HepG2 (cell line): ENCODE data around the gene CNNM4. TPM values are rescaled to one million over a fixed set of nuclear protein-coding genes. Genes with fewer than 3 reads are reported as not detected.

Experiments used
- AGO2 ChIP-seq: fragments of 200-400 bp; formaldehyde crosslinking; optimal IDR thresholded peaks from 2 replicates; pipeline ENCODE3; 2017; ENCODE audit warnings: mild to moderate bottlenecking, low read depth, low read length, moderate library complexity
- AHDC1 ChIP-seq: sonication (generic); formaldehyde crosslinking; IDR thresholded peaks from 2 replicates; pipeline ENCODE4 v1.5.1; 2020; ENCODE audit warnings: mild to moderate bottlenecking, missing genetic modification reagents, borderline replicate concordance
- CBX1 ChIP-seq: IDR thresholded peaks from one replicate; pipeline ENCODE4 v1.6.1; 2016; ENCODE audit warnings: antibody characterized with exemption, low read depth
- CHD2 ChIP-seq: IDR thresholded peaks from 2 replicates; pipeline ENCODE4 v1.6.1; 2011; ENCODE audit warnings: low read depth, low read length, improper control_type of control experiment
- CSRNP2 ChIP-seq: sonication (generic); formaldehyde crosslinking; conservative IDR thresholded peaks from 2 replicates; pipeline ENCODE4 v1.8.0; 2022; ENCODE audit warnings: low read depth, missing genetic modification reagents
- FLYWCH1 ChIP-seq: sonication (generic); formaldehyde crosslinking; IDR thresholded peaks from 2 replicates; pipeline ENCODE4 v1.8.1; 2023; ENCODE audit warnings: mild to moderate bottlenecking, missing genetic modification reagents
- FOXO1 ChIP-seq: sonication (generic); formaldehyde crosslinking; IDR thresholded peaks from 2 replicates; pipeline ENCODE4 v1.4.0; 2020; ENCODE audit warnings: missing genetic modification reagents
- GATA4 ChIP-seq: sonication (generic); IDR thresholded peaks from 2 replicates; pipeline ENCODE4 v1.6.1; 2016; ENCODE audit warnings: antibody characterized with exemption, low read depth, borderline replicate concordance
- NFYC ChIP-seq: IDR thresholded peaks from 2 replicates; pipeline ENCODE4 v1.6.1; 2016; ENCODE audit warnings: missing genetic modification reagents, missing compliant biosample characterization
- POLR2AphosphoS5 ChIP-seq: IDR thresholded peaks from 2 replicates; pipeline ENCODE4 v1.6.1; 2012; ENCODE audit warnings: low read depth, low read length
- SAP130 ChIP-seq: IDR thresholded peaks from 2 replicates; pipeline ENCODE4 v1.6.1; 2016; ENCODE audit warnings: low read depth
- SP4 ChIP-seq: sonication (generic); formaldehyde crosslinking; IDR thresholded peaks from 2 replicates; pipeline ENCODE4 v1.8.1; 2023; ENCODE audit warnings: mild to moderate bottlenecking, missing genetic modification reagents
- ZBTB21 ChIP-seq: sonication (generic); formaldehyde crosslinking; IDR thresholded peaks from 2 replicates; pipeline ENCODE4 v1.4.0; 2020; ENCODE audit warnings: missing genetic modification reagents
- ZBTB37 ChIP-seq: sonication (generic); formaldehyde crosslinking; IDR thresholded peaks from 2 replicates; pipeline ENCODE4 v1.4.0; 2020; ENCODE audit warnings: mild to moderate bottlenecking, missing genetic modification reagents
- ZFP36 ChIP-seq: fragments of 150-350 bp; IDR thresholded peaks from 2 replicates; pipeline ENCODE4 v1.6.1; 2018; ENCODE audit warnings: borderline replicate concordance, low read length, low read depth; ENCODE audit not compliant: partially characterized antibody
- ZNF382 ChIP-seq: sonication (generic); formaldehyde crosslinking; IDR thresholded peaks from 2 replicates; pipeline ENCODE4 v1.5.0; 2020; ENCODE audit warnings: missing genetic modification reagents, mild to moderate bottlenecking, borderline replicate concordance
- ZNF503 ChIP-seq: sonication (generic); formaldehyde crosslinking; IDR thresholded peaks from 2 replicates; pipeline ENCODE4 v1.4.0; 2020; ENCODE audit warnings: missing genetic modification reagents
- ZNF576 ChIP-seq: sonication (generic); formaldehyde crosslinking; IDR thresholded peaks from 2 replicates; pipeline ENCODE4 v1.4.0; 2020; ENCODE audit warnings: mild to moderate bottlenecking, missing genetic modification reagents
- ZSCAN9 ChIP-seq: IDR thresholded peaks from 2 replicates; pipeline ENCODE4 v1.6.1; 2016; ENCODE audit warnings: borderline replicate concordance
- polyA plus RNA-seq, 8 experiments: library from polyadenylated mRNA; depleted of rRNA in 3 of 8; stranded (reverse) in 7 of 8; unstranded in 1 of 8; fragments of >200 nt; fragmentation: Illumina TruSeq in 4 of 8; extraction: Trizol in 4 of 8; gene quantifications; 2 replicates each; pipeline versions ENCODE4 v1.2.1 to v1.2.3, GENCODE V29; 2011 to 2016; ENCODE audit warnings: low read depth in 4 of 8, missing spikeins in 1 of 8, mixed read lengths in 1 of 8; ENCODE audit not compliant: insufficient read depth in 1 of 8
- total RNA-seq, 5 experiments: library from RNA; depleted of rRNA; stranded (reverse); fragments of >200 nt; fragmentation: Illumina TruSeq; extraction: Trizol; gene quantifications; 2 replicates each; pipeline ENCODE4 v1.2.3, GENCODE V29; 2016; ENCODE audit warnings: low read depth in 1 of 5

The CNNM4 gene
- total and polyA plus RNA-seq, 2 of the 13 experiments (the other 11 are each of a cell fraction or from before 2014, with no cell fraction given): 5.9 to 8.4 TPM

- TF ChIP-seq ZNF576 (CRISPR knock-in tag) (no peak), ZFP36 (peak; percentile 91), FOXO1 (CRISPR knock-in tag) (peak; percentile 90), CBX1 (peak; percentile 32), AHDC1 (CRISPR knock-in tag) (no peak), POLR2AphosphoS5 (peak; percentile 90), ZNF382 (no peak), SAP130 (CRISPR knock-in tag) (peak; percentile 83), ZSCAN9 (CRISPR knock-in tag) (peak; percentile 39; the same call in 1 of the 2 replicates), FLYWCH1 (no peak), NFYC (CRISPR knock-in tag) (peak; percentile 93), ZBTB37 (CRISPR knock-in tag) (no peak), ZBTB21 (no peak), CSRNP2 (CRISPR knock-in tag) (0 out of 2 replicates have a peak, but pooled peaks have one; percentile 4), GATA4 (peak; percentile 12; the same call in 1 of the 2 replicates), SP4 (CRISPR knock-in tag) (peak; percentile 75), AGO2 (peak; percentile 87), CHD2 (peak; percentile 67), ZNF503 (CRISPR knock-in tag) (peak; percentile 18; the same call in 1 of the 2 replicates)
Observed at GRCh38 chr2:96816127-96816835, 55.6 kb downstream of the CNNM4 start, which contains the start of gene CNNM3 (continued).
